H1 (cell line): Measurements from ENCODE around the gene USHBP1. TPM values are rescaled to one million over a fixed set of nuclear protein-coding genes. Genes with fewer than 3 reads are reported as not detected.

Experiments used
- CTCF ChIA-PET: fragments of 300-600 bp; sonication (Branson Sonifier 250); formaldehyde crosslinking; loops from one replicate; lab custom pipeline; 2021; ENCODE audit not compliant: partially characterized antibody; lab: Charles Lee
- POLR2A ChIA-PET: fragments of 300-600 bp; sonication (Branson Sonifier 250); formaldehyde crosslinking; loops from one replicate; lab custom pipeline; 2021; ENCODE audit warnings: inconsistent platforms; ENCODE audit not compliant: partially characterized antibody; lab: Charles Lee
- DNase-seq, 2 experiments: peaks; one replicate each; pipeline versions ENCODE4 v3.0.0 to v3.0.0-alpha.2; 2010 to 2022; ENCODE audit warnings: low spot score in 2 of 2, low read depth in 1 of 2, mixed read lengths in 1 of 2
- FAIRE-seq: peaks from 2 replicates; lab custom pipeline; 2011; peaks lifted over from hg19 to GRCh38; lab: Jason Lieb, UNC
- H2AFZ ChIP-seq: 2 replicates; pipeline ENCODE4 v1.8.1; 2012; ENCODE audit warnings: low read length, inconsistent platforms
- H2AK5ac ChIP-seq: 2 replicates; pipeline ENCODE4 v1.6.1; 2013; ENCODE audit warnings: low read depth, low read length
- H2BK120ac ChIP-seq: replicated peaks from 2 replicates; pipeline ENCODE3; 2013; ENCODE audit warnings: low read depth, low read length, inconsistent platforms
- H2BK12ac ChIP-seq: 2 replicates; pipeline ENCODE4 v1.6.1; 2013; ENCODE audit warnings: low read depth, low read length
- H2BK15ac ChIP-seq: 2 replicates; pipeline ENCODE4 v1.6.1; 2013; ENCODE audit warnings: low read length
- H2BK20ac ChIP-seq: 2 replicates; pipeline ENCODE4 v1.6.1; 2013; ENCODE audit warnings: low read length
- H2BK5ac ChIP-seq: 2 replicates; pipeline ENCODE4 v1.6.1; 2013; ENCODE audit warnings: low read depth, low read length
- H3K14ac ChIP-seq: 2 replicates; pipeline ENCODE4 v1.6.1; 2013; ENCODE audit warnings: inconsistent platforms; ENCODE audit not compliant: insufficient read length
- H3K18ac ChIP-seq: 2 replicates; pipeline ENCODE4 v1.6.1; 2013; ENCODE audit warnings: low read length; ENCODE audit errors: extremely low read depth
- H3K23ac ChIP-seq: 2 replicates; pipeline ENCODE4 v1.6.1; 2013; ENCODE audit warnings: inconsistent platforms; ENCODE audit not compliant: insufficient read length
- H3K23me2 ChIP-seq: 2 replicates; pipeline ENCODE4 v1.6.1; 2013; ENCODE audit warnings: low read depth, low read length
- H3K27ac ChIP-seq: 2 replicates; pipeline ENCODE4 v1.6.1; 2011; ENCODE audit warnings: low read depth, low read length, inconsistent platforms
- H3K27me3 ChIP-seq, 4 experiments: replicated peaks in 1 of 4; 1 replicate in 1 of 4; 2 replicates in 3 of 4; pipeline versions ENCODE4 v1.6.1 to v1.8.1; 2011 to 2013; ENCODE audit warnings: low read length in 3 of 4, mild to moderate bottlenecking in 3 of 4, inconsistent platforms in 2 of 4, mixed read lengths in 2 of 4, moderate library complexity in 1 of 4; ENCODE audit not compliant: control insufficient read depth in 3 of 4, insufficient read depth in 3 of 4; ENCODE audit errors: extremely low read depth in 1 of 4
- H3K36me3 ChIP-seq, 4 experiments: 2 replicates each; pipeline versions ENCODE4 v1.6.1 to v1.8.1; 2011 to 2013; ENCODE audit warnings: mild to moderate bottlenecking in 4 of 4, low read length in 3 of 4, moderate library complexity in 2 of 4, control low read depth in 1 of 4, inconsistent platforms in 1 of 4; ENCODE audit not compliant: insufficient read depth in 4 of 4, control insufficient read depth in 2 of 4
- H3K4ac ChIP-seq: replicated peaks from 2 replicates; pipeline ENCODE3; 2013; ENCODE audit warnings: low read length, low read depth, mixed read lengths, inconsistent platforms; ENCODE audit not compliant: insufficient read length
- H3K4me1 ChIP-seq, 4 experiments: replicated peaks in 1 of 4; 1 replicate in 1 of 4; 2 replicates in 3 of 4; pipeline versions ENCODE4 v1.6.1 to v1.8.1; 2011 to 2013; ENCODE audit warnings: low read length in 3 of 4, inconsistent platforms in 2 of 4, mixed read lengths in 1 of 4; ENCODE audit not compliant: insufficient read depth in 4 of 4, control insufficient read depth in 3 of 4
- H3K4me2 ChIP-seq, 2 experiments: 2 replicates each; pipeline versions ENCODE4 v1.6.1 to v1.8.1; 2011 to 2013; ENCODE audit warnings: low read depth in 2 of 2, low read length in 2 of 2, control low read depth in 1 of 2, inconsistent platforms in 1 of 2, mild to moderate bottlenecking in 1 of 2; ENCODE audit not compliant: insufficient read depth in 1 of 2
- H3K4me3 ChIP-seq, 4 experiments: fragments of 200-600, 300-600 bp in 1 of 4; sonication (generic), shearing (Covaris generic), sonication (Bioruptor Twin) in 1 of 4; 2 replicates each; pipeline versions ENCODE4 v1.5.1 to v1.8.1; 2011 to 2016; ENCODE audit warnings: low read length in 4 of 4, low read depth in 3 of 4, control low read depth in 2 of 4, inconsistent platforms in 2 of 4, mild to moderate bottlenecking in 2 of 4, mixed read lengths in 1 of 4, moderate library complexity in 1 of 4; ENCODE audit not compliant: insufficient read depth in 2 of 4; ENCODE audit errors: extremely low read depth in 1 of 4
- H3K56ac ChIP-seq: replicated peaks from 2 replicates; pipeline ENCODE3; 2013; ENCODE audit warnings: low read depth, mild to moderate bottlenecking, mixed read lengths, low read length, inconsistent platforms; ENCODE audit not compliant: insufficient read length
- H3K79me1 ChIP-seq: 2 replicates; pipeline ENCODE4 v1.6.1; 2013; ENCODE audit warnings: low read depth, low read length, control low read depth
- H3K79me2 ChIP-seq, 2 experiments: 2 replicates each; pipeline versions ENCODE4 v1.6.1 to v1.8.1; 2012 to 2013; ENCODE audit warnings: low read length in 2 of 2, mild to moderate bottlenecking in 2 of 2, inconsistent platforms in 1 of 2; ENCODE audit not compliant: insufficient read depth in 2 of 2, control insufficient read depth in 1 of 2
- H3K9ac ChIP-seq, 4 experiments: replicated peaks in 1 of 4; 1 replicate in 1 of 4; 2 replicates in 3 of 4; pipeline versions ENCODE4 v1.6.1 to v1.8.1; 2011 to 2013; ENCODE audit warnings: low read depth in 3 of 4, low read length in 3 of 4, control low read depth in 2 of 4, mild to moderate bottlenecking in 2 of 4, moderate library complexity in 2 of 4, inconsistent platforms in 1 of 4; ENCODE audit errors: extremely low read depth in 1 of 4
- H3K9me3 ChIP-seq, 2 experiments: 2 replicates each; pipeline versions ENCODE4 v1.6.1 to v1.8.1; 2012 to 2013; ENCODE audit warnings: mild to moderate bottlenecking in 2 of 2, moderate library complexity in 2 of 2, control low read depth in 1 of 2, inconsistent platforms in 1 of 2, low read depth in 1 of 2, low read length in 1 of 2, mixed read lengths in 1 of 2; ENCODE audit not compliant: insufficient read depth in 2 of 2
- H4K20me1 ChIP-seq, 2 experiments: replicated peaks in 1 of 2; 2 replicates each; pipeline versions ENCODE3 to v1.8.1; 2011 to 2013; ENCODE audit warnings: inconsistent platforms in 2 of 2, low read length in 2 of 2, mild to moderate bottlenecking in 1 of 2; ENCODE audit not compliant: insufficient read depth in 2 of 2, control insufficient read depth in 1 of 2
- H4K5ac ChIP-seq: 2 replicates; pipeline ENCODE4 v1.6.1; 2013; ENCODE audit warnings: low read length, low read depth, mixed read lengths, inconsistent platforms; ENCODE audit not compliant: insufficient read length
- H4K8ac ChIP-seq: 2 replicates; pipeline ENCODE4 v1.8.0; 2013; ENCODE audit warnings: mild to moderate bottlenecking, moderate library complexity, low read length, inconsistent platforms; ENCODE audit not compliant: insufficient read depth; ENCODE audit errors: extremely low read depth
- H4K91ac ChIP-seq: replicated peaks from 2 replicates; pipeline ENCODE3; 2013; ENCODE audit warnings: low read length, mixed read lengths, inconsistent platforms; ENCODE audit not compliant: insufficient read length
- HDAC2 ChIP-seq, 2 experiments: fragments of 300-600 bp in 1 of 2; sonication (generic) in 1 of 2; IDR thresholded peaks; 2 replicates each; pipeline ENCODE4 v1.6.1; 2011 to 2012; ENCODE audit warnings: low read depth in 2 of 2, low read length in 2 of 2, mild to moderate bottlenecking in 2 of 2, moderate library complexity in 2 of 2, borderline replicate concordance in 1 of 2, inconsistent platforms in 1 of 2
- KDM4A ChIP-seq: IDR thresholded peaks from one replicate; pipeline ENCODE4 v1.7.1; 2012; ENCODE audit warnings: low read depth, mild to moderate bottlenecking, moderate library complexity, low read length, inconsistent platforms; ENCODE audit not compliant: severe bottlenecking
- WGBS, 2 experiments: shearing (Covaris generic) in 1 of 2; methylation state at CpG; one replicate each; pipeline versions ENCODE4 v1.1.6 to v1.1.7; 2013 to 2015; ENCODE audit warnings: low lambda C conversion rate in 2 of 2, mixed read lengths in 2 of 2, inconsistent platforms in 1 of 2, low coverage in 1 of 2, missing lambda C conversion rate in 1 of 2; ENCODE audit not compliant: insufficient replicate concordance in 2 of 2, insufficient coverage in 1 of 2, insufficient read length in 1 of 2; ENCODE audit errors: extremely low coverage in 1 of 2, missing lambda C conversion rate in 1 of 2; 5-methylcytosine and 5-hydroxymethylcytosine counted together
- polyA plus RNA-seq, 7 experiments: library from polyadenylated mRNA; depleted of rRNA in 3 of 7; stranded (reverse) in 5 of 7; unstranded in 2 of 7; fragments of >200 nt in 5 of 7; fragments of 200-250 nt in 2 of 7; gene quantifications; 1 replicate in 5 of 7; 2 replicates in 1 of 7; 4 replicates in 1 of 7; pipeline versions ENCODE4 v1.2.1 to v1.2.3, GENCODE V29; 2011 to 2013; ENCODE audit warnings: missing spikeins in 2 of 7, mixed read lengths in 2 of 7
- total RNA-seq: library from RNA; stranded (reverse); fragmentation: NEBNext Ultra II Directional; extraction: Animal tissue kit (Norgen Biotek cat#: 25700); gene quantifications from 2 replicates; pipeline ENCODE4 v1.2.1, GENCODE V29; 2021

USHBP1 gene
- total and polyA plus RNA-seq, 2 of the 8 experiments (the other 6 are each of a cell fraction or from before 2014, with no cell fraction given): 5.0 to 7.5 TPM

- Histone ChIP-seq H2BK15ac (no peak overlapping the region), H3K4ac (no peak overlapping the region), H3K9me3 (no peaks in the 10 kb centered on the region), H3K23me2 (no peaks in the 10 kb centered on the region), H3K9ac (peak overlapping the region in 1 of 4 experiments; percentile 22; a peak in 1 of 7 replicates), H3K4me3 (peak overlapping the region in 1 of 4 experiments; percentile 11; a peak in 1 of 8 replicates), H3K4me2 (peak overlapping the region in 1 of 2 experiments; percentile 19; a peak in 2 of 4 replicates), H2BK120ac (no peak overlapping the region), H3K79me2 (peaks cover 0 to 9% of the 10 kb centered on the region in 2 experiments; a peak in 1 of 4 replicates), H3K36me3 (peaks cover 4 to 30% (median 12%) of the 10 kb centered on the region in 4 experiments; a peak in 7 of 8 replicates), H3K27me3 (no peaks in the 10 kb centered on the region), H3K18ac (no peak overlapping the region; the same call in 1 of the 2 replicates), H3K4me1 (peaks cover 0 to 4% (median 3%) of the 10 kb centered on the region in 4 experiments; a peak in 6 of 7 replicates), H3K14ac (no peak overlapping the region), H2BK5ac (no peak overlapping the region), H2BK12ac (no peak overlapping the region; the same call in 1 of the 2 replicates), H4K5ac (no peak overlapping the region), H4K8ac (no peak overlapping the region), H3K56ac (no peak overlapping the region), H4K20me1 (peaks cover 5 to 9% of the 10 kb centered on the region in 2 experiments), H2AK5ac (no peak overlapping the region), H3K23ac (no peak overlapping the region)
- no peak for DNase-seq
- WGBS, 2 experiments: 82% methylated on average over 13 of the region's 13 CpGs; no CpG with 5 or more reads in 1 of the 2 experiments
- FAIRE-seq: no peak
- POLR2A ChIA-PET: interaction anchor here (0.5 to 12.3 kb wide), 14 partner anchors 9 to 193 kb away, joined by 3 to 118 read pairs (median 6); partner anchors contain the start of genes ANKLE1, ANO8, NR2F6 and USE1
- CTCF ChIA-PET: interaction anchor here (0.8 to 3.8 kb wide), 4 partner anchors 10 to 96 kb away, joined by 3 to 23 read pairs (median 4); partner anchors contain the start of gene ANKLE1
- TF ChIP-seq HDAC2 (IDR thresholded peaks at IDR 0.05; ENCODE audit: borderline replicate concordance in 1 of 2, low read depth in 2 of 2, low read length in 2 of 2) (no peak), KDM4A (no peak)
- TF ChIP-seq, all 59 proteins: peak for 0
- no peak overlapping the region for H3K27ac ChIP-seq
- peaks cover 7% of the 10 kb centered on the region; the same call in 1 of the 2 replicates for H3K79me1 ChIP-seq
- H2AFZ ChIP-seq: no peak overlapping the region
- H2BK20ac ChIP-seq: no peak overlapping the region
- H4K91ac ChIP-seq: no peak overlapping the region
Observed at GRCh38 chr19:17227798-17228367, 36.7 kb downstream of the USHBP1 start.
